Prostate gland (tissue), 2 donors: ENCODE measurements around the gene PPP4R2. TPM values are rescaled to one million over a fixed set of nuclear protein-coding genes. Genes with fewer than 3 reads are reported as not detected.

Experiments
- DNase-seq: peaks from one replicate; pipeline ENCODE4 v3.0.0-alpha.2; 2019; ENCODE audit warnings: low spot score
- H3K27ac ChIP-seq, 2 donors: fragments of 200-600 bp; sonication (generic); 2 replicates each; pipeline ENCODE4 v1.5.1; 2017 to 2019
- H3K27me3 ChIP-seq: fragments of 200-600 bp; sonication (generic); replicated peaks from 2 replicates; pipeline ENCODE4 v1.5.1; 2019; ENCODE audit not compliant: insufficient read depth
- H3K36me3 ChIP-seq, 2 donors: fragments of 200-600 bp; sonication (generic); 1 replicate in 1 of 2; 2 replicates in 1 of 2; pipeline versions ENCODE4 v1.5.1 to v1.8.1; 2017 to 2019
- H3K4me1 ChIP-seq: fragments of 200-600 bp; sonication (generic); replicated peaks from 2 replicates; pipeline ENCODE4 v1.5.1; 2019
- H3K4me3 ChIP-seq, 2 donors: fragments of 200-600 bp; sonication (generic); 2 replicates each; pipeline ENCODE4 v1.5.1; 2017 to 2019
- H3K9me3 ChIP-seq: fragments of 200-600 bp; sonication (generic); 2 replicates; pipeline ENCODE4 v1.5.1; 2017
- CTCF ChIP-seq, 4 experiments: fragments of 200-600 bp in 2 of 4; fragments of 450-650 bp in 2 of 4; sonication (generic) in 2 of 4; IDR thresholded peaks; 1 replicate in 3 of 4; 2 replicates in 1 of 4; pipeline ENCODE4 v1.5.1; 2016 to 2019; ENCODE audit warnings: antibody characterized with exemption in 4 of 4, mild to moderate bottlenecking in 2 of 4, moderate library complexity in 2 of 4
- POLR2A ChIP-seq: fragments of 450-650 bp; IDR thresholded peaks from one replicate; pipeline ENCODE4 v1.6.1; 2016; ENCODE audit warnings: antibody characterized with exemption, mild to moderate bottlenecking
- POLR2AphosphoS5 ChIP-seq: sonication (generic); formaldehyde crosslinking; IDR thresholded peaks from one replicate; pipeline ENCODE4 v1.6.1; 2017; ENCODE audit warnings: antibody characterized with exemption
- WGBS: methylation state at CpG from one replicate; pipeline ENCODE4 v1.1.5; 2018; 5-methylcytosine and 5-hydroxymethylcytosine counted together
- intact Hi-C: fragments of 100-400 bp; cut with DNase I; formaldehyde crosslinking; loops from one replicate; pipeline ENCODE4 v1.14.2; 2022
- total RNA-seq, 2 donors: library from RNA; depleted of rRNA; stranded (reverse); fragments of >200 nt; gene quantifications; one replicate each; pipeline ENCODE4 v1.1.0, GENCODE V29; 2016

Gene PPP4R2
- total RNA-seq, 2 donors from 2014 or later: 29.6 to 41.8 TPM

- H3K4me1 ChIP-seq: no peaks in the 10 kb centered on the region
- H3K36me3 ChIP-seq: no peaks in the 10 kb centered on the region
- no peak overlapping the region for H3K4me3 ChIP-seq
- no peaks in the 10 kb centered on the region for H3K9me3 ChIP-seq
- DNase-seq: no peak
- intact Hi-C loops: no loop called here
- TF ChIP-seq POLR2AphosphoS5: no peak
- H3K27ac ChIP-seq: no peak overlapping the region
- no peaks in the 10 kb centered on the region for H3K27me3 ChIP-seq
- 89% methylated on average over 4 of the region's 4 CpGs for WGBS
Observed at GRCh38 chr3:72974956-72975355, 21.7 kb upstream of the PPP4R2 start.

DNA sequence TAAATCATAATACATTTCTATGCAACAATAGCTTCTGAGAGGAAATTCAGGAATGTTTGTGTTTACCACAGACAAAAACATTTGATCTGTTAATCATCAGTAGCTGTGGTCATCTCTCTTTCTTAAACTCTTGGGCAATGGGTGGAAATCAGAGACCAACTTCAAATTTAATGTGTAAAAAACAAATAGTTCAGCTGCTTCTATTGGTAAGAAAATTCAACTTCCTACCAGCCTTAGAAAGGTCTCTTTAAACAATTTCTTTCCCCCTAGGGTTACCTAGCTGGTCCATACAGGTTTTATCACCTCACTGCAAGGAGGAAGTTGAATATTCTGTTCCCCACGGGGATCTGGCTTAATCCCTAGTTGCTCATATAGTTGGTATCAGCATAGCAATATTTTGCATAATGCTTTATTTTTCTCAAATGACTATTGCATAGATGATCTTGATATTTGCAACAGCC lies 20.3 kb upstream of the PPP4R2 start:
- H3K4me3 ChIP-seq: no peak overlapping the region
- TF ChIP-seq POLR2A (no peak), POLR2AphosphoS5 (no peak), CTCF (IDR thresholded peaks at IDR 0.05) (no peak)
- no peaks in the 10 kb centered on the region for H3K4me1 ChIP-seq
- no peaks in the 10 kb centered on the region for H3K27me3 ChIP-seq
- no peaks in the 10 kb centered on the region for H3K36me3 ChIP-seq
- DNase-seq: no peak
- H3K27ac ChIP-seq: no peak overlapping the region
- intact Hi-C loops: no loop called here
- WGBS: 42% methylated on average over 1 of the region's 1 CpG
- H3K9me3 ChIP-seq: no peaks in the 10 kb centered on the region

DNA sequence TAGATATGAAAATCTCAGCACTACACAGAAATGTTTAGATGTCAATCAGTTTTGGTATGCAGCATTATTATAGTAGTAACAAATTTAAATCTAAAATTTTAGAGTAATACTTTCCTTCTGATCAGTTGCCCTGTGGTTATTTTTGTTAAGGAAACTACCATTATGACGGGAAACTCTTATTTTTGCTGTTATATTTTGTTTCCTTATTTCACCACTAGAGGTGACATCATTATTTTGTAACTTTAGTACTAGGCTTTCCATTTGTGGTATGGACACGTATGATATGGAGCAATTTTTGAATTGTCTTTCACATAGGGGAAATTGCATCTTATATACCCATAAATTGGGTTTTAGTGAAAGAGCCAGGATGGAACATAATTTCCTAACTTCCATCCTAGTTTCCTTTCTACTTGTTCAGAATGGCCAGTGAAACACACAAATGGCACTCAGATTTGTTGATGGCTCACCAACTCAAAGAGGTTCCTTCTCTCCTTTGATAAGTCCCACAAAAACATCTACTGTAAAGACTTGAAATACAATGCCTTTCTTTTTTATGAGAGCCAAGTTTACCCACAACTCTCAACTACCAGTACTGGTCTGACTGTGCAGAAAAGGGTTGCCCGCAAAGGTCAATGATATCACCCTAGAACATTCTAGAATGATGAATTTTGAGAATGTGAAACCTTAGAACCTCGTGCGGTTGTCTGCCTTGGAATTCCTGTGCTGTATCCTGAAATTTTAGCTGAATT lies 19.4 kb upstream of the PPP4R2 start:
- WGBS: 87% methylated on average over 5 of the region's 5 CpGs
- H3K4me3 ChIP-seq: no peak overlapping the region
- no peaks in the 10 kb centered on the region for H3K36me3 ChIP-seq
- H3K27ac ChIP-seq: no peak overlapping the region
- intact Hi-C loops: no loop called here
- DNase-seq: no peak
- H3K9me3 ChIP-seq: no peaks in the 10 kb centered on the region
- TF ChIP-seq POLR2AphosphoS5 (no peak), CTCF (IDR thresholded peaks at IDR 0.05) (no peak), POLR2A (no peak)
- H3K27me3 ChIP-seq: no peaks in the 10 kb centered on the region
- no peaks in the 10 kb centered on the region for H3K4me1 ChIP-seq

GRCh38 chr3:72982609-72983366 lies 13.8 kb upstream of the PPP4R2 start:
- H3K9me3 ChIP-seq: no peaks in the 10 kb centered on the region
- H3K36me3 ChIP-seq: no peaks in the 10 kb centered on the region
- intact Hi-C loops: no loop called here
- TF ChIP-seq CTCF (IDR thresholded peaks at IDR 0.05): no peak
- TF ChIP-seq POLR2AphosphoS5: no peak
- TF ChIP-seq POLR2A: no peak
- H3K27me3 ChIP-seq: no peaks in the 10 kb centered on the region
- DNase-seq: no peak
- H3K27ac ChIP-seq: no peak overlapping the region
- H3K4me3 ChIP-seq: no peak overlapping the region
- 75% methylated on average over 3 of the region's 3 CpGs for WGBS
- H3K4me1 ChIP-seq: no peaks in the 10 kb centered on the region

DNA sequence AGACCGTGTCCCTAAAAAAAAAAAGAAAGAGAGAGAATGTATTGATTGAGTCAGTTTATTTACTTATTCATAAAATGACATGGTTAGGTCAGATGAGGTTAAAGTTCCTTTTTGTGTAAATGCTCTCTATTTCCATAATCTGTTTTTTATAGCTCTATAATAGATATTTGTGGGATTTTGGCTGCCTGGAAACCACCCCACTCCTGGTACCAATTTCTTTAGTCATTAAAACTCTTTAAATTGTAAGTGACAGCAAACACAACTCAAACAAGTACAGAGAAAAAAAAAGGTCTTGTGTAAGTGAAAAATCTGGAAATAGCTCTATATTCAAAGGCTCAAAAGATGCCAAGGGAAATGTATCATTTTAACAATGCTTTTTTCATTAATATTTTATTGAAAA lies 11.0 kb upstream of the PPP4R2 start:
- TF ChIP-seq CTCF (IDR thresholded peaks at IDR 0.05) (no peak), POLR2A (no peak), POLR2AphosphoS5 (no peak)
- Histone ChIP-seq H3K9me3 (no peaks in the 10 kb centered on the region), H3K4me3 (no peak overlapping the region), H3K27me3 (no peaks in the 10 kb centered on the region), H3K4me1 (no peaks in the 10 kb centered on the region), H3K36me3 (no peaks in the 10 kb centered on the region), H3K27ac (no peak overlapping the region)
- 79% methylated on average over 1 of the region's 1 CpG for WGBS
- intact Hi-C loops: no loop called here
- DNase-seq: no peak
